Measurements from ENCODE around the gene VASP. TPM values are rescaled to one million over a fixed set of nuclear protein-coding genes. Genes with fewer than 3 reads are reported as not detected.

Gene VASP
- total and polyA plus RNA-seq, 2 of the 13 experiments (the other 11 are each of a cell fraction or from before 2014, with no cell fraction given): 41.8 to 67.1 TPM

DNA sequence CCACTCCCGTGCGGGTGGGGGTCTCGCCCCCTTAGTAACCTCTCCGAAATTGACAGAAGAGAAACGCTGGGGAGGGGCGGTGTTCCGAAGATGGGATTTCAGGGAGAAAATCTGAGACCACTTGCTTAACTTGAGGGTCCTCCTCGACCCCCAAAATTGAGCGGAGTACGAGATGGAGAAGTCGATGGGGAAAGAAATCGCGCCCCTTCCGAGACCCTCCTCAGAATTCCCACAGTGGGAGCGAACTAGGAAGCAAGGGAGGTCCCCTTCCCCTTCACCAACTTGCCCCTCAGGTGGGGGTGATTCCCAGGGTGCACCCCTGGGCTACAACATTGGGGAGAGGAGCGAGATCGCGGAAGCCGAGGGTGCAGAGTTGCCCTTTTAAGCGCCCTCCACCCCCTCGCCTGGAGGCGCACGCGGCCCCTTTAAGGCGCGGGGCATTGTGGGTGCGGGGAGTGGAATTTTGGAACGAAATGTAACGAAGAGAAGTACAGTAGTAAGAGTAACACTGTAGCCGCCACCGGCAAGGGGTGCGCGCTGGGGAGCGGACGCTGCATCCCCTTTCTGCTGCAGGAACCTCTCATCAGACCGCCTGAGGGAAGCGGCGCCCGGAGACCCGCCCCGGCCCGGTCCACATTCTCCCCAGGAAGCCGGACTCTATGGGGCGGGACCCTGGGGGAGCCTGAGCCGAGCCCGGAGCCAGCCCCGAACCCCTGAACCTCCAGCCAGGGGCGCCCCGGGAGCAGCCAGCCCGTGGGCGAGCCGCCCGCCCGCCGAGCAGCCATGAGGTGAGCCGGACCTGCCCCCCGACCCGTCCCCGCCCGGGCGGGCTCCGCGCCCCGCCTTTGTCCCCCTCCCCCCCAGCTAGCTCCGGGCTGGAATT lies at the start of gene VASP (continued):
- TF ChIP-seq SRSF9 (IDR thresholded peaks at IDR 0.05; ENCODE audit: borderline replicate concordance, insufficient read depth, low read depth, low read length, poor library complexity, severe bottlenecking): no peak
- TF ChIP-seq CEBPG (CRISPR knock-in tag; IDR thresholded peaks at IDR 0.05): peak; percentile 15; the same call in 1 of the 2 replicates
- TF ChIP-seq MLXIP (CRISPR knock-in tag; IDR thresholded peaks at IDR 0.05; ENCODE audit: borderline replicate concordance): 0 out of 2 replicates have a peak, but pooled peaks have one; percentile 69
- TF ChIP-seq SSRP1 (CRISPR knock-in tag; IDR thresholded peaks at IDR 0.05): no peak
- TF ChIP-seq STAT5B (CRISPR knock-in tag; IDR thresholded peaks at IDR 0.05): no peak
- no peak for TF ChIP-seq DPF2 (CRISPR knock-in tag; IDR thresholded peaks at IDR 0.05; ENCODE audit: borderline replicate concordance, low read depth)
- TF ChIP-seq SOX6 (IDR thresholded peaks at IDR 0.05): no peak
- TF ChIP-seq SOX6 (CRISPR knock-in tag; IDR thresholded peaks at IDR 0.05): no peak; the same call in 1 of the 2 replicates
- TF ChIP-seq NR2F2 (IDR thresholded peaks at IDR 0.05; ENCODE audit: borderline replicate concordance, low read depth): no peak
- TF ChIP-seq REXO4 (CRISPR knock-in tag; IDR thresholded peaks at IDR 0.05; ENCODE audit: borderline replicate concordance): no peak
- no peak for TF ChIP-seq FLYWCH1 (CRISPR knock-in tag; IDR thresholded peaks at IDR 0.05)
- TF ChIP-seq ZNF569 (CRISPR knock-in tag; IDR thresholded peaks at IDR 0.05; ENCODE audit: borderline replicate concordance): 0 out of 2 replicates have a peak, but pooled peaks have one; percentile 18
- TF ChIP-seq KAT8 (CRISPR knock-in tag; IDR thresholded peaks at IDR 0.05): peak; percentile 47; the same call in 1 of the 2 replicates
- no peak for TF ChIP-seq ZNF282 (IDR thresholded peaks at IDR 0.05; ENCODE audit: partially characterized antibody)
- 0 out of 2 replicates have a peak, but pooled peaks have one; percentile 23 for TF ChIP-seq PPARG (CRISPR knock-in tag; conservative IDR thresholded peaks at IDR 0.05)
- TF ChIP-seq ZNF136 (CRISPR knock-in tag; IDR thresholded peaks at IDR 0.05; ENCODE audit: low read depth): no peak
- TF ChIP-seq ZNF563 (CRISPR knock-in tag; IDR thresholded peaks at IDR 0.05): no peak; the same call in 1 of the 2 replicates
- TF ChIP-seq, protein P1, sequence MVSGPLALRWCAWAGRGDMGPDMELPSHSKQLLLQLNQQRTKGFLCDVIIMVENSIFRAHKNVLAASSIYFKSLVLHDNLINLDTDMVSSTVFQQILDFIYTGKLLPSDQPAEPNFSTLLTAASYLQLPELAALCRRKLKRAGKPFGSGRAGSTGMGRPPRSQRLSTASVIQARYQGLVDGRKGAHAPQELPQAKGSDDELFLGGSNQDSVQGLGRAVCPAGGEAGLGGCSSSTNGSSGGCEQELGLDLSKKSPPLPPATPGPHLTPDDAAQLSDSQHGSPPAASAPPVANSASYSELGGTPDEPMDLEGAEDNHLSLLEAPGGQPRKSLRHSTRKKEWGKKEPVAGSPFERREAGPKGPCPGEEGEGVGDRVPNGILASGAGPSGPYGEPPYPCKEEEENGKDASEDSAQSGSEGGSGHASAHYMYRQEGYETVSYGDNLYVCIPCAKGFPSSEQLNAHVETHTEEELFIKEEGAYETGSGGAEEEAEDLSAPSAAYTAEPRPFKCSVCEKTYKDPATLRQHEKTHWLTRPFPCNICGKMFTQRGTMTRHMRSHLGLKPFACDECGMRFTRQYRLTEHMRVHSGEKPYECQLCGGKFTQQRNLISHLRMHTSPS (CRISPR knock-in tag; IDR thresholded peaks at IDR 0.05; ENCODE audit: low read depth): no peak
- TF ChIP-seq, protein P2, sequence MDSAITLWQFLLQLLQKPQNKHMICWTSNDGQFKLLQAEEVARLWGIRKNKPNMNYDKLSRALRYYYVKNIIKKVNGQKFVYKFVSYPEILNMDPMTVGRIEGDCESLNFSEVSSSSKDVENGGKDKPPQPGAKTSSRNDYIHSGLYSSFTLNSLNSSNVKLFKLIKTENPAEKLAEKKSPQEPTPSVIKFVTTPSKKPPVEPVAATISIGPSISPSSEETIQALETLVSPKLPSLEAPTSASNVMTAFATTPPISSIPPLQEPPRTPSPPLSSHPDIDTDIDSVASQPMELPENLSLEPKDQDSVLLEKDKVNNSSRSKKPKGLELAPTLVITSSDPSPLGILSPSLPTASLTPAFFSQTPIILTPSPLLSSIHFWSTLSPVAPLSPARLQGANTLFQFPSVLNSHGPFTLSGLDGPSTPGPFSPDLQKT (CRISPR knock-in tag; IDR thresholded peaks at IDR 0.05; ENCODE audit: borderline replicate concordance): no peak
- no peak for TF ChIP-seq FOXO4 (CRISPR knock-in tag; conservative IDR thresholded peaks at IDR 0.05)
- TF ChIP-seq TAF15 (IDR thresholded peaks at IDR 0.05; ENCODE audit: low read depth, low read length, poor library complexity, severe bottlenecking): no peak
- peak; percentile 60; the same call in 1 of the 2 replicates for TF ChIP-seq KMT2A (CRISPR knock-in tag; IDR thresholded peaks at IDR 0.05)
